ENCODE results near the gene LGALS3. TPM values are rescaled to one million over a fixed set of nuclear protein-coding genes. Genes with fewer than 3 reads are reported as not detected.

The LGALS3 gene
- total and polyA plus RNA-seq, 4 donors = 6.9 to 20.8 (median 10.7) TPM

DNA sequence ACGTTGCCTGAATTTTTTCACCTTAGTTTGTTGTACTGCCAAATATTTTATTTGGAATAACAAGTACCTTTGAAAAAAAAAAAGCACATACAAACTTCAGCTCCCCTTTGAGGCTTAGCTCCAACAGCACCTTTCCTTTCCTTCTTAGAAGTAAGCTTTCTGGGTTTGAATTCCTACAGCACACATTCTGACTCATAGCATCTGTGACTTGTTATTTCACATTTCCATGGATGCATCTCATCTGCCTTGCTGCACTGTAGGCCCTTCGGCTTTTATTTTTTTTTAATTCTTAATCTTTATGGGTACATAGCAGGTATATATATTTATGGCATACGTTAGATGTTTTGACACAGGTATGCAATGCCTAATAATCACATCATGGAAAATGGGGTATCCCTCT is 7.2 kb downstream of the LGALS3 start:
- Histone ChIP-seq H3K27me3 (ENCODE audit: control insufficient read depth in 4 of 4, insufficient read depth in 4 of 4, low read length in 3 of 4) (no peaks in the 10 kb centered on the region), H3K36me3 (ENCODE audit: control insufficient read depth in 4 of 4, insufficient read depth in 3 of 4, low read depth in 1 of 4, low read length in 3 of 4) (no peaks in the 10 kb centered on the region), H3K9ac (ENCODE audit: low read depth in 1 of 2, low read length in 2 of 2) (no peak overlapping the region), H3K9me3 (ENCODE audit: control insufficient read depth in 4 of 4, low read length in 3 of 4) (no peaks in the 10 kb centered on the region), H3K4me3 (ENCODE audit: low read depth in 1 of 3, low read length in 3 of 3) (no peak overlapping the region), H3K4me1 (ENCODE audit: control insufficient read depth in 4 of 4, insufficient read depth in 4 of 4, low read length in 3 of 4) (no peaks in the 10 kb centered on the region), H3K27ac (ENCODE audit: low read depth in 1 of 2, low read length in 2 of 2) (no peak overlapping the region)
- no peak for DNase-seq (ENCODE audit: low spot score)
- 87% methylated on average over 3 of the region's 3 CpGs for WGBS
- TF ChIP-seq RAD21 (IDR thresholded peaks at IDR 0.05) (no peak), HNF4A (conservative IDR thresholded peaks at IDR 0.05) (no peak), JUND (IDR thresholded peaks at IDR 0.05) (no peak), FOXA1 (IDR thresholded peaks at IDR 0.05) (no peak), ZBTB33 (IDR thresholded peaks at IDR 0.05) (no peak), RXRA (IDR thresholded peaks at IDR 0.05) (no peak), TAF1 (conservative IDR thresholded peaks at IDR 0.05) (no peak), CTCF (IDR thresholded peaks at IDR 0.05; ENCODE audit: low read depth, low read length, missing input control) (no peak), MAX (IDR thresholded peaks at IDR 0.05) (no peak), HNF4G (IDR thresholded peaks at IDR 0.05) (no peak), EGR1 (IDR thresholded peaks at IDR 0.05; ENCODE audit: low read depth in 2 of 2) (no peak)

DNA sequence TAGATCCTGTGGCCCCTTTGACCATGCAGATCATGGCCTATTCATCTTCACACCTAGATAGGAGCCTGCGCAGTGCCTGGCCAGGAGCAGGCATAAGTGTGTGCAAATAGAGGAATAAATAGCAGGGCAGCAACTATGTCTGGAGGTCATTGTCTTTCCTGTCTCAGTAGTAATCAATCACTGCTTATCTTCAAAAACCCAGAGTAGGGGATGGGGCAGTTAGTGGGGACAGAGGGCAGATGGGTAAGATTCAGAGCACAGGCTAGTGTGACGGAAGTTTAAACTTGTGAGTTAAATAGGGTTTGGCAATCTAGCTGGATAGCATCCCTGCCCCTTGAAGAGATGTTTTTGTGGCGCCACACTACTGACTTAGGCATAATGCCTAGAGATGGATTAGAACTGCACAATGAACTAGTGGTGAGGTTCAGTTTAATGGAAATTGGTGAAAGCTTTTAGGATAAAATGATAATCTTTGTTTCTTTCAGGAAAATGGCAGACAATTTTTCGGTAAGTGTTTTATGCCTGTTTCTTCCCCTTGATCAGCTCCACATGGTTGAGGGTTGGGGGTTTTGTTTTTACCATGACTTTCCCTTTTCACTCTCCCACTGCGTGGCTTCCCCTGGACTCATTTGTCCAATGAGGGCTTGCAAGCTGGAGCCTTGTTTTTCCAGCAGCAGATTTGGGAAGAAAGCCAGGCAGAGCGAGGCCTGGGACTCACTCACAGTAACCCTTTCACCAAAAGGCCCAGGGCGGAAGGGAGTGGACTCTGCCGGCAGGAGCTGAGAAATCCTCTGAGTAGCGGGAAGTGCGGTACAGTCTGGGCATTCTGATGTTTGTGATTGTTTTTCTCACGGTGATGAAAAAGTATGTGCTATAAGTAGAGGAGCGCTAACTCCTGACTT is 8.1 kb downstream of the LGALS3 start:
- Histone ChIP-seq H3K9me3 (ENCODE audit: control insufficient read depth in 4 of 4, low read length in 3 of 4) (no peaks in the 10 kb centered on the region), H3K4me1 (ENCODE audit: control insufficient read depth in 4 of 4, insufficient read depth in 4 of 4, low read length in 3 of 4) (no peaks in the 10 kb centered on the region), H3K36me3 (ENCODE audit: control insufficient read depth in 4 of 4, insufficient read depth in 3 of 4, low read depth in 1 of 4, low read length in 3 of 4) (no peaks in the 10 kb centered on the region), H3K4me3 (ENCODE audit: low read depth in 1 of 3, low read length in 3 of 3) (no peak overlapping the region), H3K27me3 (ENCODE audit: control insufficient read depth in 4 of 4, insufficient read depth in 4 of 4, low read length in 3 of 4) (no peaks in the 10 kb centered on the region), H3K9ac (ENCODE audit: low read depth in 1 of 2, low read length in 2 of 2) (no peak overlapping the region), H3K27ac (ENCODE audit: low read depth in 1 of 2, low read length in 2 of 2) (no peak overlapping the region)
- WGBS = 79% methylated on average over 12 of the region's 12 CpGs
- TF ChIP-seq NR2F2 (IDR thresholded peaks at IDR 0.05) (no peak), RAD21 (IDR thresholded peaks at IDR 0.05) (peak in 1 of 2 donors; percentile 28)
- DNase-seq (ENCODE audit: low spot score) = no peak

DNA sequence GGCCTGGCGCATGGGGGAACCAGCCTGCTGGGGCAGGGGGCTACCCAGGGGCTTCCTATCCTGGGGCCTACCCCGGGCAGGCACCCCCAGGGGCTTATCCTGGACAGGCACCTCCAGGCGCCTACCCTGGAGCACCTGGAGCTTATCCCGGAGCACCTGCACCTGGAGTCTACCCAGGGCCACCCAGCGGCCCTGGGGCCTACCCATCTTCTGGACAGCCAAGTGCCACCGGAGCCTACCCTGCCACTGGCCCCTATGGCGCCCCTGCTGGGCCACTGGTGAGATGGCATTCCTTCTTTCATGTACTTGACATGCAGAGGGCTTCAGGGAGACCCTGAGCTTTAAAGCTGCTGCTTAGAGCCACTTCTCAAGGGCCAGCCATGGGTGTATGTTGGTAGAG is 9.0 kb downstream of the LGALS3 start:
- Histone ChIP-seq H3K27me3 (ENCODE audit: control insufficient read depth in 4 of 4, insufficient read depth in 4 of 4, low read length in 3 of 4) (no peaks in the 10 kb centered on the region), H3K9ac (ENCODE audit: low read depth in 1 of 2, low read length in 2 of 2) (no peak overlapping the region), H3K9me3 (ENCODE audit: control insufficient read depth in 4 of 4, low read length in 3 of 4) (no peaks in the 10 kb centered on the region), H3K4me3 (ENCODE audit: low read depth in 1 of 3, low read length in 3 of 3) (no peak overlapping the region), H3K36me3 (ENCODE audit: control insufficient read depth in 4 of 4, insufficient read depth in 3 of 4, low read depth in 1 of 4, low read length in 3 of 4) (no peaks in the 10 kb centered on the region), H3K4me1 (ENCODE audit: control insufficient read depth in 4 of 4, insufficient read depth in 4 of 4, low read length in 3 of 4) (no peaks in the 10 kb centered on the region), H3K27ac (ENCODE audit: low read depth in 1 of 2, low read length in 2 of 2) (no peak overlapping the region)
- no peak for DNase-seq (ENCODE audit: low spot score)
- 91% methylated on average over 7 of the region's 7 CpGs for whole genome bisulfite sequencing
- no peak for TF ChIP-seq NR2F2 (IDR thresholded peaks at IDR 0.05)
- TF ChIP-seq EGR1 (IDR thresholded peaks at IDR 0.05; ENCODE audit: low read depth in 2 of 2) = no peak
- TF ChIP-seq ZBTB33 (IDR thresholded peaks at IDR 0.05) = no peak
- no peak for TF ChIP-seq JUND (IDR thresholded peaks at IDR 0.05)
- TF ChIP-seq RXRA (IDR thresholded peaks at IDR 0.05) = no peak
- TF ChIP-seq HNF4G (IDR thresholded peaks at IDR 0.05) = no peak
- TF ChIP-seq MAX (IDR thresholded peaks at IDR 0.05) = no peak
- TF ChIP-seq YY1 (IDR thresholded peaks at IDR 0.05) = no peak
- TF ChIP-seq FOXA2 (IDR thresholded peaks at IDR 0.05) = no peak
- no peak for TF ChIP-seq RAD21 (IDR thresholded peaks at IDR 0.05)
- TF ChIP-seq CTCF (IDR thresholded peaks at IDR 0.05; ENCODE audit: low read depth, low read length, missing input control) = no peak
- TF ChIP-seq HNF4A (conservative IDR thresholded peaks at IDR 0.05) = no peak
